ENCODE data around the gene ZBTB22. TPM values are rescaled to one million over a fixed set of nuclear protein-coding genes. Genes with fewer than 3 reads are reported as not detected.

Gene ZBTB22
- total and polyA plus RNA-seq, 2 experiments from 2014 or later, result 29.1 to 48.0 TPM

DNA sequence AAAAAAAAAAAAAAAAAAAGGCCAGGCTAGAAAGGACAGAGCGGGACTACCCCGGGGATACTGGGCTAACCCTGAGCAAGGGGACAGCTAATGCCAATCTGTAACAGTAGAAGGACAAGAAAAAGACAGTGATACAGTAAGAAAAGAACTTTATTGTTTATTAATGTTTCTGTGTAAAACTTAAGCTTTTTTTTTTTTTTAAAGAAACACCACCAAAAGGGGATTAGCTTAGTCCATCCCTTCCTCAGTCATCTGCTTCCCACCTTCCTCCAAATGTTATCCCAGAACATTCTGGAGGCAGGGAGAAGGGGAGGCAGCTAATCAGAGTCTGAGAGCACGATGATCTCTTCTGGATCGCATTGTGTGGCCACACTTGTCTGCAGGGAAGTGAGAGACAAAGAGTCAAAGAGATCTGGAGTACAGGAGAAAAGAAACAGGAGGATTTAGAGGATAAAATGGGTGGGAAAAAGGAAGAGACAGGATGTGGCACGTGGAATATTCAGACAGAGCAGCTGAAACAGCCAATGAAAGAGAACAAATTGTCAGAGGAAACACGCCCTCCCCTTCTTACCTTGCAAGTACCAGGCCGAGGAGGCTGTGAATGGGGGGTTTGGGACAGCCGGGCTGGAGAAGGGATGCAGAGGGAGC is 1.0 kb upstream of the ZBTB22 start:
- Histone ChIP-seq H3K9me3 (ENCODE audit: low read depth) (no peaks in the 10 kb centered on the region), H3K27ac (peak overlapping the region; percentile 78), H3K4me3 (peak overlapping the region; percentile 58), H3K4me1 (ENCODE audit: low read depth) (peaks cover 8% of the 10 kb centered on the region), H3K36me3 (peaks cover 21% of the 10 kb centered on the region), H3K27me3 (no peaks in the 10 kb centered on the region)
- DNase-seq (ENCODE audit: low read depth in 1 of 2, low spot score in 1 of 2), result no peak
- TF ChIP-seq CTCF (IDR thresholded peaks at IDR 0.05; ENCODE audit: low read depth, low read length), result no peak

- peak overlapping the region; percentile 85 for H3K27ac ChIP-seq
- H3K27me3 ChIP-seq, result no peaks in the 10 kb centered on the region
- H3K36me3 ChIP-seq, result peaks cover 21% of the 10 kb centered on the region
- H3K9me3 ChIP-seq (ENCODE audit: low read depth), result no peaks in the 10 kb centered on the region
- peaks cover 8% of the 10 kb centered on the region for H3K4me1 ChIP-seq (ENCODE audit: low read depth)
- H3K4me3 ChIP-seq, result peak overlapping the region; percentile 58
- no peak for DNase-seq (ENCODE audit: low read depth in 1 of 2, low spot score in 1 of 2)
- no peak for TF ChIP-seq CTCF (IDR thresholded peaks at IDR 0.05; ENCODE audit: low read depth, low read length)
Measured at GRCh38 chr6:33317419-33317668, 200 bp downstream of the ZBTB22 start.

- Histone ChIP-seq H3K4me1 (ENCODE audit: low read depth) (peaks cover 8% of the 10 kb centered on the region), H3K9me3 (ENCODE audit: low read depth) (no peaks in the 10 kb centered on the region), H3K4me3 (peak overlapping the region; percentile 58), H3K36me3 (peaks cover 21% of the 10 kb centered on the region), H3K27ac (peak overlapping the region; percentile 85), H3K27me3 (no peaks in the 10 kb centered on the region)
- TF ChIP-seq CTCF (IDR thresholded peaks at IDR 0.05; ENCODE audit: low read depth, low read length), result no peak
- DNase-seq (ENCODE audit: low read depth in 1 of 2, low spot score in 1 of 2), result no peak
Measured at GRCh38 chr6:33316603-33317418, 733 bp downstream of the ZBTB22 start.

- Histone ChIP-seq H3K36me3 (peaks cover 21% of the 10 kb centered on the region), H3K27me3 (no peaks in the 10 kb centered on the region), H3K27ac (no peak overlapping the region), H3K4me3 (no peak overlapping the region), H3K4me1 (ENCODE audit: low read depth) (peaks cover 8% of the 10 kb centered on the region), H3K9me3 (ENCODE audit: low read depth) (no peaks in the 10 kb centered on the region)
- DNase-seq (ENCODE audit: low read depth in 1 of 2, low spot score in 1 of 2), result no peak
- no peak for TF ChIP-seq CTCF (IDR thresholded peaks at IDR 0.05; ENCODE audit: low read depth, low read length)
Measured at GRCh38 chr6:33315793-33316602, 1.5 kb downstream of the ZBTB22 start.

DNA sequence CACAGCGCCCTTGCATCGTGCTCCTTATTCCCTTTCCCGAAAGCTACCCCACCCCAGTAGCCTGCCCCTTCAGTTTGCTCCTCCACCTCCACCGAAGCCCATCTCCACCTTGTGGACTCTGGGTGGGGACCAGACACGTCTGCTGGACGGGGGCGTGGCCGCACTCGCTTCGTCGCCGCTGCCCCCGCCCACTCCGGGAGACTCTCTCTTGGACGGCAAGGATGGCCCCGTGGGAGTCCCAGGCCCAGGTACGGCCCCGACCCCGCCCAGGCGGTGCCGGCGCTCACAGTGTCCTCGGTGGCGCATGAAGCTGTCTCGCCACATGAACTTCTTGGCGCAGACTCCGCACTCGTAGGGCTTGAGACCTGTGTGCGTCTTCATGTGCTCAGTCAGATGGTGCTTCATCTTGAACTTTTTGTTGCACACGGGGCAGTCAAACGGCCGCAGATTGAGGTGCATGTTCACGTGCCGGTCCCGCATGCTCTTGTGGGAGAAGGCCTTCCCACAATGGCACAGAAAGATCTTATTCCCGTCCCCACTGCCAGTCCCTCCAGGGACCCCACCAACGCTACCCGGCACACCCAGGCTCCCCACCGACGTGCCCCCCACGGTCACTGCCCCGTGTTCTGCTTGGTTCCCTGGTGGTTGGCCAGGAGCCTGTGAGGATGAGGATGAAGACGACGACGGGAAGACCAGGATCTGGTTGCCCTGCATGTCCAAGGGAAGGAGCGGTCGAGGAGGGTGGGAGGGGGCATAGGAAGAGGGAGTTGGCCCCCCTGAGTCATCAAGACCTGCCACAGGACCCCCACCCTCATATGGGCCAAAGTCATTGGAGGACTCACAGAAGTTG is 2.4 kb downstream of the ZBTB22 start:
- no peak for TF ChIP-seq CTCF (IDR thresholded peaks at IDR 0.05; ENCODE audit: low read depth, low read length)
- Histone ChIP-seq H3K27ac (no peak overlapping the region), H3K9me3 (ENCODE audit: low read depth) (no peaks in the 10 kb centered on the region), H3K36me3 (peaks cover 12% of the 10 kb centered on the region), H3K4me1 (ENCODE audit: low read depth) (peaks cover 8% of the 10 kb centered on the region), H3K27me3 (no peaks in the 10 kb centered on the region), H3K4me3 (no peak overlapping the region)
- peak in 1 of 2 donors; percentile 20 for DNase-seq (ENCODE audit: low read depth in 1 of 2, low spot score in 1 of 2)

Measured in cardiac muscle cell (in vitro differentiated cells and primary cell).